ENCODE results near the gene SLC25A31.

Gene SLC25A31

GRCh38 chr4:127756906-127757305 lies 26.7 kb downstream of the SLC25A31 start:
- TF ChIP-seq, protein P1, sequence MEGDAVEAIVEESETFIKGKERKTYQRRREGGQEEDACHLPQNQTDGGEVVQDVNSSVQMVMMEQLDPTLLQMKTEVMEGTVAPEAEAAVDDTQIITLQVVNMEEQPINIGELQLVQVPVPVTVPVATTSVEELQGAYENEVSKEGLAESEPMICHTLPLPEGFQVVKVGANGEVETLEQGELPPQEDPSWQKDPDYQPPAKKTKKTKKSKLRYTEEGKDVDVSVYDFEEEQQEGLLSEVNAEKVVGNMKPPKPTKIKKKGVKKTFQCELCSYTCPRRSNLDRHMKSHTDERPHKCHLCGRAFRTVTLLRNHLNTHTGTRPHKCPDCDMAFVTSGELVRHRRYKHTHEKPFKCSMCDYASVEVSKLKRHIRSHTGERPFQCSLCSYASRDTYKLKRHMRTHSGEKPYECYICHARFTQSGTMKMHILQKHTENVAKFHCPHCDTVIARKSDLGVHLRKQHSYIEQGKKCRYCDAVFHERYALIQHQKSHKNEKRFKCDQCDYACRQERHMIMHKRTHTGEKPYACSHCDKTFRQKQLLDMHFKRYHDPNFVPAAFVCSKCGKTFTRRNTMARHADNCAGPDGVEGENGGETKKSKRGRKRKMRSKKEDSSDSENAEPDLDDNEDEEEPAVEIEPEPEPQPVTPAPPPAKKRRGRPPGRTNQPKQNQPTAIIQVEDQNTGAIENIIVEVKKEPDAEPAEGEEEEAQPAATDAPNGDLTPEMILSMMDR (conservative IDR thresholded peaks at IDR 0.05; ENCODE audit: low read depth, low read length): no peak
- H3K4me3 ChIP-seq (ENCODE audit: low read length): no peak overlapping the region
- no peak for DNase-seq (ENCODE audit: low read depth)

DNA sequence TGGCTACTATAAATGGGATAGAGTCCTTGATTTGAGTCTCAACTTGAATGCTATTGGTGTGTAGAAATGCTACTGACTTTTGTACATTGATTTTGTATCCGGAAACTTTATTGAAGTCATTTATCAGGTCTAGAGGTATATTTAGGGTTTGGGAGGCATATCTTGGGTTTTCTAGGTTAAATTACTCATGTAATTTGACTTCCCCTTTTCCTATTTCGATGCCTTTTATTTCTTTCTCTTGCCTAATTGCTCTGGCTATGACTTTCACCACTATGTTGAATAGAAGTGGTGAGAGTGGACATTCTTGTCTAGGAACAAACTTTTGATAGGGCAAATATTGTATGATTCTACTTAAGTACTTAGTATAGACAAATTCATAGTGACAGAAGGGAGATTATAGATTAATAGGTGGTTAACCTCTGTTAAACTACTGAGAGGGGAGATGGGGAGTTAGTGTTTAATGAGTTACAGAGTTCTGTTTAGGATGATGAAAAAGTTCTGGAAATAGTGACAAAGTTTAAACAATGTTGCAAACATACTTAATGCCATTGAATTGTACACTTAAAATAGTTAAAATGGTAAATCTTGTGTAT lies 29.1 kb downstream of the SLC25A31 start:
- H3K4me3 ChIP-seq (ENCODE audit: low read length): no peak overlapping the region
- TF ChIP-seq, protein P1 (conservative IDR thresholded peaks at IDR 0.05; ENCODE audit: low read depth, low read length): no peak
- DNase-seq (ENCODE audit: low read depth): no peak

DNA sequence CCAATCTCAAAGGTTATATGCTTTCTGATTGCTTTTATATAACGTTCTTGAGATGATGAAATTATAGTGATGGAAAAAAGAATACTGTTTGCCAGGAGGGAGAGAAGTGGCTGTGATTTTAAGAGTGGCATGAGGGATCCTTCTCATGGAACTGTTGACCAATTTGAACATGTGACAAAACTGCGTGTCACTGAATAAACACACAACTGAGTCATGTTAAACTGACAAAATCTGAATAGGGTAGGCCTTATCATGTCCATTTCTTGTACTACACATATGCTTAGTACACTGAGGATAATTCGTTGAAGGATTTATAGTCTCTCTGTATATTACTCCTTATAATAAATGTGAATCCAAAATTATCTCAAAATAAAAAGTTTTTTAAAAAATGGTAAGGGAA lies 29.7 kb downstream of the SLC25A31 start:
- DNase-seq (ENCODE audit: low read depth): no peak
- TF ChIP-seq, protein P1 (conservative IDR thresholded peaks at IDR 0.05; ENCODE audit: low read depth, low read length): no peak
- H3K4me3 ChIP-seq (ENCODE audit: low read length): no peak overlapping the region

DNA sequence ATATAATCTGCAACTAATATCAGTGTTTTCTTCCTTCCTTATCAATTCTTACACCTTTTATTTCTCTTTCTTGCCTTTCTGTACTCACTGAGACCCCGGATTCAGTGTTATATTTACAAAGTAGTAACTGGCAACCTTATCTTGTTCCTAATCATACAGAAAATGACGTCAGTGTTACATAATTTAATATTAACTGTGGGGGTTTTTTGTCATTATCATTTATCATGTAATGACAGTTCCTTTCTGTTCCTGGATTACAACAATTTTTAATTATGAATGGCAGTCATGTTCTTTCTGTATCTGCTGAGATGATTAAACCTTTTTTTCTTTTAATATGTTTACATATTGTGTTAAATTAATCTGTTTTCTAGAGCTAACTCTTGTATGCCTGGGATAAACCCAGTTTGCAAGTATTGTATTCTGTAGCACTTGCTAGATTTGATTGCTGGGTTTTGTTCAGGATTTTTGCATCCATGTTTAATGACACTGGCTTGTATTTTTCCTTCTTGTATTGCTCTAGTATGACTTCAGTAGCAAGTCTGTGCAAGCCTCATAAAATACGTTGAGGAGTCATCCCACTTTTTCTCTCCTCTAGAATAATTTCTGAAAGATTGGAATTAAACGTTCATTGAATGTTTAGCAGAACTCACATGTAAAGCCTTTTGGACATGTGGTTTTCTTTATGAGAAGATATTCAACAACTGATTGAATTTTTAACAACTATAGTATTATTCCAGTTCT lies 41.5 kb downstream of the SLC25A31 start:
- no peak for DNase-seq (ENCODE audit: low read depth)
- TF ChIP-seq, protein P1 (conservative IDR thresholded peaks at IDR 0.05; ENCODE audit: low read depth, low read length): no peak
- H3K4me3 ChIP-seq (ENCODE audit: low read length): no peak overlapping the region

DNA sequence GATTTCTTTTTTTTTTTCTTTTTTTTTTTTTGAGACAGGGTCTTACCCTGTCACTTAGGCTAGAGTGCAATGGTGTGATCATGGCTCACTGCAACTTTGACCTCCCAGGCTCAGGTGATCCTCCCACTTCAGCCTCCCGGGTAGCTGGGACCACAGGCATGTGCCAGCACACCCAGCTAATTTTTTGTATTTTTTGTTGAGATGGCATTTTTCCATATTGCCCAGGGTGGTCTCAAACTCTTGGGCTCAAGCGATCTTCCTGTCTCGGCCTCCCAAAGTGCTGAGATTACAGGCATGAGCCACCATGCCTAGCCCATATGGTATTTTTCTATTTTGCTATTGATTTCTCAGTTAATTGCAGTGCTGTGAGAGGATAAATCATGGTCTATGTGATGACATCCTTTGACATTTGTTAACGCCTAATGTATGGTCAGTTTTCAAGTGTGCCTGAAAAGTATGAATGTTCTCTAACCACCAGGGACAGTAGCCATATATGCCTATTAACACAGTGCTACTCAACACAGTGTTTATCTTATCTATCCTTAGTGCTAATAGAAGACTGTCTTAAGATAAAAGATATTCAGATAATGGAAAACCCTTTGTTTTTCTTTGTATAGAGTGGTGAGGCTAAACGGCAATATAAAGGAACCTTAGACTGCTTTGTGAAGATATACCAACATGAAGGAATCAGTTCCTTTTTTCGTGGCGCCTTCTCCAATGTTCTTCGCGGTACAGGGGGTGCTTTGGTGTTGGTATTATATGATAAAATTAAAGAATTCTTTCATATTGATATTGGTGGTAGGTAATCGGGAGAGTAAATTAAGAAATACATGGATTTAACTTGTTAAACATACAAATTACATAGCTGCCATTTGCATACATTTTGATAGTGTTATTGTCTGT lies 42.8 kb downstream of the SLC25A31 start:
- TF ChIP-seq, protein P1 (conservative IDR thresholded peaks at IDR 0.05; ENCODE audit: low read depth, low read length): no peak
- H3K4me3 ChIP-seq (ENCODE audit: low read length): no peak overlapping the region
- no peak for DNase-seq (ENCODE audit: low read depth)

GRCh38 chr4:127775843-127776242 lies 45.6 kb downstream of the SLC25A31 start:
- no peak overlapping the region for H3K4me3 ChIP-seq (ENCODE audit: low read length)
- no peak for DNase-seq (ENCODE audit: low read depth)
- TF ChIP-seq, protein P1 (conservative IDR thresholded peaks at IDR 0.05; ENCODE audit: low read depth, low read length): no peak
